GM19395 (cell line): ENCODE data around the gene CTAG1B.
"Not testable (repeated sequence)": the region's sequence is repeated elsewhere in the genome, so short reads cannot be mapped to it uniquely, and the experiment has no call there.

ENCODE experiments used
- ATAC-seq: cut with Tn5 transposase; IDR thresholded peaks from one replicate; pipeline ENCODE4 v1.9.1; 2021; ENCODE audit warnings: mild to moderate bottlenecking, moderate library complexity; ENCODE audit not compliant: unreplicated experiment

Gene CTAG1B

GRCh38 chrX:154619182-154619581, at the start of gene CTAG1B:
Gene CTAG1B (minus strand): TSS chrX:154619282. CDS start chrX:154619218, 64 bp downstream.
- ATAC-seq = not testable (repeated sequence)

DNA sequence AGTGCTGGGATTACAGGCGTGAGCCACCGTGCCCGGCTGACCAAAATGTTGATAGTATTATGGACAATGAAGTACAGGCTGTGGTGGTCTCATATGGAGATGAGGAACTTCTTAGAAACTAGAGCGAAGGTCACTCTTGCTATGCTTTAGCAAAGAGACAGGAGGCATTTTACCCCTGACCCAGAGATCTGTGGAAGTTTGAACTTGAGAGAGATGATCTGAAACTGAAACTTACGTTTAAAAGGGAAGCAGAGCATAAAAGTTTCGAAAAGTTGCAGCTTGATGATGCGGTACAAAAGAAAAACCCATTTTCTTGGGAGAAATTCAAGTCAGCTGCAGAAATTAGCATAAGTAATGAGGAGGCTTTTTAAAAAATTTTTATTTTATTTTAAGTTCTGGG, 42.8 kb upstream of the CTAG1B start:
- ATAC-seq = no peak

GRCh38 chrX:154661170-154661569, 42.1 kb upstream of the CTAG1B start:
- no peak for ATAC-seq

GRCh38 chrX:154660541-154660940, 41.5 kb upstream of the CTAG1B start:
- no peak for ATAC-seq

GRCh38 chrX:154658957-154659356, 39.9 kb upstream of the CTAG1B start:
- no peak for ATAC-seq

DNA sequence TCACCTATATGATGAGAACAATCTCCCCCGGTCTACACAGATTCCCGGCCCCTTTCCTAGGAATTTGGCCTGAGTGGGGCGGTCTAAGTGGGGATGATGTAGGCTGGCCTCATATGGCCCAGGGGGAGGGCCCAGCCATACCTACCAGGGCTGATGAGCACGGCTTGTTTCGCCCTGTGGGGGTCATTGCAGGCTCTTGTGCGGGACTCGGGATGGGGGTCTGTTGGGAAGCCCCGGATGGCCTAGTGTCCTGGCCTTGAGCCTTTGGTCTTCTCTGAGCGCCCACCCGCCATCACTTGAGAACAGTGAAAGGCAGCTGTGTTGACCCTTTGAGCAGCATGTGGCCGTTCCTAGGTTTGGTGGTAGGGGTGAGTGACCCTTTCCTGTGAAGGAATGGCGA, 39.1 kb upstream of the CTAG1B start:
- ATAC-seq = no peak

GRCh38 chrX:154657226-154657805, 38.2 kb upstream of the CTAG1B start:
- no peak for ATAC-seq

DNA sequence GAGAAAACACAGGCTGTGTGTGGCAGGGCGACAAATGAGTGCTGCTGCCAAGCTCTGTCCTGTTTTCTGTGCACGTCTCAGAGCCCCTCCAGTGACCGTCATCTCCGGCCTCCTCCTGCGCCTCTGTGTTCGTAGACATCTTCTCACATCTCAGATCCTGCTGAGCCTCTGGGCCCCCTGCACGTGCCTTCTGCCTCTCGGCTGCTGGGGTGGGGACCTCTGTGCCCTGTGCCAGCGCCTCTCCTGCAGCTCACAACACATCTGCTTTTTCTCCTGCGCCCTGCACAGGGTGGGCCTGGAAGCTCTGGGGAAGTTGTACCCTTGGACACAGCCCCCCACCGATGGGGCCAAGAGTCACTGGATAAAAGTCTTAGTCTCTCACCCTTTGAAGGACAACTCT, 36.7 kb upstream of the CTAG1B start:
- no peak for ATAC-seq

GRCh38 chrX:154655346-154655745, 36.3 kb upstream of the CTAG1B start:
- no peak for ATAC-seq

DNA sequence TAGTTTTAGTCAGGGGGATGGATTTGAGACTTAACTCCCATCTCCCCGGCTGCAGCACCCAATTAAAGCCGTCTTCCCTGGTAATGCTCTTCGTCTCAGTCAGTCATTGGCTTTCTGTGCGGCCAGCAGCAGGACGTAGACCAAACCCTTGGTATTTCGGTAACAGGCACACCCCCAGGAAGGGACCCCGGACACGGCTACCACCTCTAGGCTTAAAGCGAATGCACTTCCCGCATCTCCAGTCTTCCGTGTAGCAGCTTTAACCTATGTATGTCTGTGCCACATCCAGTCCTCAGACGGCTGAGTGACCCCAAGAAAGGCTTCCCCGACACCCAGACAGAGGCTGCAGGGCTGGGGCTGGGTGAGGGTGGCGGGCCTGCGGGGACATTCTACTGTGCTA, 35.8 kb upstream of the CTAG1B start:
- no peak for ATAC-seq

DNA sequence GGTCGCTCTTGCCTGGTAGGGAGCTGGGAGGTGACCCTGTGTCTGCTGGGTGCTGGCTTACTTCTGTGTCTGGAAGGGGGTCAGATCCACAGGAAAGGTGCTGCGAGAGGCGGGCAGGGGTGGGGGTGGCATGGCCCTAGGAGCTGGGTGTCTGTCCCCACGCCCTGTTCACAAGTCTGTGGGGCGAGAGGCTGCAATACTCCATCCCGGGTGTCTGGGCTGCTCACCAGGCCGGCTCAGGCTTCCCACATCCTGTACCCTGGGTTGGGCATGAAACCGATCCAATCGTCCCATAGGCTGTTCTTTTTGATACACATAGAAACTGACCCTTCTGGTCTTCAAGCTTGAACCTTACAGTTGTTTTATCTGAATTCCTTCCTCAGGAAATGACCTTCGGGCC, 35.3 kb upstream of the CTAG1B start:
- no peak for ATAC-seq

DNA sequence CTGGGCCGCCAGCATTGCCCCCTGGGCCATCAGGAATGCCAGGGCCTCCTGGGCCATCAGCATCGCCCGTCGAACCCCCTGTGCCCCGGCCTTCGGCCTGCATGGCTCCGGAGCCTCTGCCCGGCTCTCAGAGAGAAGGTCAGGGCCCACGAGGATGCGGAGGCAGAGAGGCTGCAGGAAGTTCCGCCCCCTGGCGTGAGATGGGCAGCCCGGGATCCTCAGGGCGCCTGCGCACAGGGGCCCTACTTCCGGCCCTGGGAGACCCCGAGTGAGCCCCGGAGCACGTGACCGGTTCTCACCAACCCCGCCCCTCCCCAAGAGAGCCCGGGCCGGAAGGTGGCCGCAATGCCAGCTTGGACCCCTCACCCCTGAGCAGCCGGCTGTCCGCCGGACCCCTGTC, 34.3 kb upstream of the CTAG1B start, which contains the start of gene CTAG2:
Gene CTAG2, minus strand, starts transcription at position 167 of the 400 bp plus-strand sequence. Its CDS starts 64 bp downstream, at position 103.
- not testable (repeated sequence) for ATAC-seq

DNA sequence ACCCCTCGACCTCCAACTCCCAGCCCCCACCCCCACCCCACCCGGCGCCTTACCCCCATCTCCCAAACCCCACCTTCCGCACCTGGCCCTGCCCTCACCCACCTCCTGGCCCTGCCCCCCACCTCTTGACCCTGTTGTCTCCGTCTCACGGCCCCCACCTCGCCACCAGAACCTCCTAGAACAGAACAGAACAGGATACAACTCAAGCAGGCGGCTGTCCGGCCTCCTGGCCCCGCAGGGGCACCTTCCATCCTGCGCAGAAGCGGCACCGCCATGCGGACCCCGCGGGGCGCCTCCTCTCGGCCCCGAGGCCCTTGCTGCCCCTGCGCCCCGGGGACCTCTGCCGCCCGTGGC, 33.9 kb upstream of the CTAG1B start:
- no peak for ATAC-seq

GRCh38 chrX:154652311-154653047, 33.4 kb upstream of the CTAG1B start:
- ATAC-seq = no peak

- ATAC-seq = no peak
These were observed 31.1 kb upstream of the CTAG1B start for GRCh38 chrX:154650221-154650510.

DNA sequence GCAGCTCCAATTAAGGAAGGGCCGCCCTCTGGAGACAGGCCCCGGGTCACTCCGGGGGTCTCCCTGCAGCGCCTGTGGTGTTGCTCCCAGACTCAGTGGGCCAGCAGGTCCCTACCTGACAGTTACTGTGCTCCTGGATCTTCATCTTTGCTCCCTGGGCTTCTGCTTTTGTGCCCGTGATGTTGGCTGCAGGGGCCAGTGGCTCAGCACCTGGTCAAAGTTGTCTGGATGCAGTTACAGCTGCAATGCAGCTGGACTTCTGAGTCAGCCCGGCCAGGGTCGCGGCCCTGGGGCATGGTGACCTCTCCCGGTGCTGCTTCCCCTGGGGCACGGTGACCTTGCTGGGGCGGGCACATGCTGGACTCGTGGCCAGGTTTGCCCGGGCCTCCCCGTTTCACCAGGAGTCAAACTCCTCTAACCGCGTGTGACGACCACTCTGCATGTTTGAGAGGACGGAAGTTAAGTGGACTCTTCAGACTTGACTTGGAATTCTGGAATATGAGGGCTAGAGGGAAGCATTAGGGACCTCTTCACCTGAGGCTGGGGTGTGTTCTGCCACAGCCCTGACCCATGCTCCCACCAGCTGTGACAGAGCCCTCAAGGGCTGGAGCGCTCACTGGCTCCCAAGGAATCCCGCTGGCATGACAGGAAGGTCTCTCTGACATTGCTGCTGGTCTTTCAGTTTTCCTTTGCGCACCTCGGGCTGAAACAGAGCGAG, 30.6 kb upstream of the CTAG1B start:
- no peak for ATAC-seq

DNA sequence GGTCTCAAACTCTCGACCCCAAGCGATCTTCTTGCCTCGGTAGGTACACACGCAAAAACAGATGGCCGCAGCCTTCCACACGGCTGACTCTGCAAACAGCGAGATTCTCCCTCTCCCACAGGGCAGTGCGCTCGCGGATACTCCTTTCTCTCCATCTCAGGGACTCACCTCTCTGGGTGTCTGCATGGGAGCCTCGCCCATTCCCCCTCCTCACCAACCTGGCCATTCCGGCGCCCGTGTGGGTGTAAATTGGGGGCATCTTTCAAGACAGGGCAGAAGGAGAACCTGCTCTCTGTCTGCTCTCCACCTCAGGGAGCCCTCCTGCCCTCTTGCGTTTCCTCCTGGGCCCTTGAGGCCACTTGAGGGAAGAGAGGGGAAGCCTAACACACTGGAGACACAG, 29.8 kb upstream of the CTAG1B start:
- no peak for ATAC-seq

DNA sequence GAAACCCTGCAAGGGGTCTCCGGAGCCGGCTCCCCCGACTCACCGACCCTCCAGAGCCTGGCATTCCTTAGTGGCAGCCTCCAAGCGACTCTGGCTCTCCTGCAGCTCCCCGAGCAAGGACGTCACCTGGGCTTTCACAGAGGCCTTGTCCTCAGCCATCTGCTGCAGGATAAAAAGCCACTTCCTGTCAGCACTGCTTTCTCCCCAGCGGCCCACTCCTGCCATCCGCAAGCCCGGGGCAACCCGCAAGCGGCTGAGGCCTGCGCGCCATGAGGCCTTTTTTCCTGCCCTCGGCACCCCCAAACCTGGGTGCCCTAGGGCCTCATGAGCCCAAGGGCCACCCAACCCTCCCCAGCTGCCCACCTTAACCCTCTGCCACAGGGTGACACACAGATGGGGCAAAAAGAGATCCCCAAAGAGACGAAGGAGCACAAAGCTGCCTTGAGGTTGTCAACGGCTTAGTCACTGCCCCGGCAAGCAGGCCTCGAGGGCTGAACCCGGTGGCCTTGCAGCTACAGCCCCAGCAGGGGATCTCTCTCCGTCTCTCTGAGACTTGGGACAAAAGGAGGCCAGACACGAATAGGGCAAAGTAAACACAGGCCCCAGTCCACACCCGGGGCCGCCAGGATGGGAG, 26.8 kb upstream of the CTAG1B start:
- ATAC-seq = not testable (repeated sequence)

DNA sequence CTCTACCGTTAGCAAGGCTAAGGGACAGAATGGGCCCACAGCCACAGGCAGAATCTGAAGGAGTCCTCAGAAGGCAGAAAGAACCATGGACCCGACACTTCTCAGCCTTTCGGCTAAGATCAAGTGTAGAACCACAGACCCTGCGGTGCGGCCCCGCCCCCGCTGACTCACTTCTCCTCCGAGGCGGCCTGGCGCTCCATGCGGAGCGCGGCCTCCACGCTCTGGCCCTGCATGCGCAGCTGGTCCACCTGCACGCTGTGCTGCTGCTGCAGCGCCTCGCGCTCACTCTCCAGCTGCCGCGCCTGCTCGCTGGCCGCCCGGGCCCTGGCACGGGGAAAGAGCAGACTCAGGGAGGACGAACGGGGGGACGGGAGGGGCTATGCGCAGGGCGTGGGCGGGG, 24.6 kb upstream of the CTAG1B start:
- not testable (repeated sequence) for ATAC-seq

GRCh38 chrX:154641740-154642139, 22.7 kb upstream of the CTAG1B start:
- not testable (repeated sequence) for ATAC-seq

DNA sequence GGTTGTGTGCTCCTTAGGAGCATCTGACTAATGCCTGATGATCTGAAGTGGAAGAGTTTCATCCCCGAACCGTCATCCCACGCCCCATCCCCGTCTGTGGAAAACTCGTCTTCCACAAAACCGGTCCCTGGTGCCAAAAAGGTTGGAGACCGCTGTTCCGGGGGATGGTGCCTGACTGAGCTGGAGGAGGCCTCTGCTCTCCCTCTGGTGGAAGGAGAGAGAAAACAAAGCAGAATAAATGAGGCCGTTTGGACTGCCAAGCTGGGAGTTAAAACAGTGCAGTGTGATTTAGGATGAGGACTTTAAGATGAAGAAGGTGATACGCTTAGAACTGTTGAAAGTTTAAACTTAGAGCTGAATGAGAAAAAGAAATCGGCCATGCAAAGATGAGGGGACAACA, 14.6 kb upstream of the CTAG1B start:
- ATAC-seq = not testable (repeated sequence)

GRCh38 chrX:154630949-154631348, 11.9 kb upstream of the CTAG1B start:
- ATAC-seq = not testable (repeated sequence)
